ENCODE results near the gene RPRD1B. TPM values are rescaled to one million over a fixed set of nuclear protein-coding genes. Genes with fewer than 3 reads are reported as not detected.
A peak's percentile ranks its signal among the peaks of the same experiment; 100 is the strongest.

Gene RPRD1B
- total and polyA plus RNA-seq, 2 of the 13 experiments (the other 11 are each of a cell fraction or from before 2014, with no cell fraction given) = 31.1 to 41.5 TPM

- no peak for TF ChIP-seq SMAD3 (CRISPR knock-in tag; IDR thresholded peaks at IDR 0.05)
- TF ChIP-seq KDM3A (CRISPR knock-in tag; IDR thresholded peaks at IDR 0.05; ENCODE audit: low read depth) = 0 out of 2 replicates have a peak, but pooled peaks have one; percentile 40
- no peak for TF ChIP-seq NFKB2 (CRISPR knock-in tag; IDR thresholded peaks at IDR 0.05; ENCODE audit: borderline replicate concordance)
- peak; percentile 65; the same call in 1 of the 2 replicates for TF ChIP-seq TFAP4 (IDR thresholded peaks at IDR 0.05; ENCODE audit: borderline replicate concordance, low read depth)
- TF ChIP-seq TBX3 (IDR thresholded peaks at IDR 0.05; ENCODE audit: borderline replicate concordance) = no peak
- peak; percentile 52; the same call in 1 of the 2 replicates for TF ChIP-seq RXRA (CRISPR knock-in tag; IDR thresholded peaks at IDR 0.05)
- TF ChIP-seq ZMYM4 (CRISPR knock-in tag; IDR thresholded peaks at IDR 0.05) = peak; percentile 52; the same call in 1 of the 2 replicates
- no peak for TF ChIP-seq NR3C1 (CRISPR knock-in tag; IDR thresholded peaks at IDR 0.05)
- TF ChIP-seq RARA (CRISPR knock-in tag; IDR thresholded peaks at IDR 0.05) = 0 out of 2 replicates have a peak, but pooled peaks have one; percentile 21
- no peak for TF ChIP-seq ZNF460 (CRISPR knock-in tag; IDR thresholded peaks at IDR 0.05; ENCODE audit: borderline replicate concordance)
- no peak for TF ChIP-seq ZUFSP (CRISPR knock-in tag; IDR thresholded peaks at IDR 0.05; ENCODE audit: borderline replicate concordance)
- TF ChIP-seq ARID2 (CRISPR knock-in tag; IDR thresholded peaks at IDR 0.05; ENCODE audit: borderline replicate concordance) = no peak
- TF ChIP-seq ZNF776 (CRISPR knock-in tag; IDR thresholded peaks at IDR 0.05) = no peak
- peak; percentile 65; the same call in 1 of the 2 replicates for TF ChIP-seq HNRNPL (IDR thresholded peaks at IDR 0.05; ENCODE audit: low read depth, low read length)
- peak; percentile 51; the same call in 1 of the 2 replicates for TF ChIP-seq MYC (CRISPR knock-in tag; IDR thresholded peaks at IDR 0.05; ENCODE audit: borderline replicate concordance)
- no peak for TF ChIP-seq ZNF775 (CRISPR knock-in tag; IDR thresholded peaks at IDR 0.05; ENCODE audit: borderline replicate concordance)
- TF ChIP-seq SCMH1 (CRISPR knock-in tag; IDR thresholded peaks at IDR 0.05; ENCODE audit: borderline replicate concordance) = no peak
- peak; percentile 28 for TF ChIP-seq PAXIP1 (CRISPR knock-in tag; conservative IDR thresholded peaks at IDR 0.05)
- TF ChIP-seq ZNF124 (CRISPR knock-in tag; IDR thresholded peaks at IDR 0.05) = 0 out of 2 replicates have a peak, but pooled peaks have one; percentile 72
- TF ChIP-seq TFDP2 (CRISPR knock-in tag; IDR thresholded peaks at IDR 0.05) = 0 out of 2 replicates have a peak, but pooled peaks have one; percentile 4
Observed at GRCh38 chr20:37986873-37987601, 46.5 kb upstream of the RPRD1B start (continued).
